Fibroblast of lung (primary cell): Measurements from ENCODE around the gene MRPL57.
"Not testable (repeated sequence)": the region's sequence is repeated elsewhere in the genome, so short reads cannot be mapped to it uniquely, and the experiment has no call there.

Source experiments
- CTCF ChIP-seq, 2 donors: IDR thresholded peaks in 1 of 2; conservative IDR thresholded peaks in 1 of 2; 1 replicate in 1 of 2; 2 replicates in 1 of 2; pipeline ENCODE4 v1.5.1; 2011 to 2012; ENCODE audit warnings: low read length in 2 of 2, control low read depth in 1 of 2, inconsistent platforms in 1 of 2, low read depth in 1 of 2, mild to moderate bottlenecking in 1 of 2
- EZH2 ChIP-seq: IDR thresholded peaks from 2 replicates; pipeline ENCODE4 v1.5.1; 2012; ENCODE audit warnings: low read length, control low read depth, mild to moderate bottlenecking; ENCODE audit errors: missing control alignments

- not testable (repeated sequence) for TF ChIP-seq CTCF (conservative IDR thresholded peaks at IDR 0.05 in 1 of 2, IDR thresholded peaks at IDR 0.05 in 1 of 2; ENCODE audit: low read depth in 1 of 2, low read length in 2 of 2); EZH2
Measured at GRCh38 chr13:21186410-21186809, 10.0 kb downstream of the MRPL57 start.
